B cell (primary cell): ENCODE measurements around the gene CENPP. TPM values are rescaled to one million over a fixed set of nuclear protein-coding genes. Genes with fewer than 3 reads are reported as not detected.

Source experiments
- ATAC-seq: fragments of 200-7000 bp; cut with Tn5 transposase; one replicate; pipeline ENCODE4 v1.10.0; 2021; ENCODE audit warnings: low read depth, mild to moderate bottlenecking, moderate number of reproducible peaks, moderate library complexity
- CTCF ChIA-PET: fragments of 350-600 bp; sonication (Branson Sonifier 250); formaldehyde crosslinking; loops from one replicate; lab custom pipeline; 2021; ENCODE audit warnings: antibody characterized with exemption, inconsistent platforms; lab: Charles Lee
- POLR2A ChIA-PET: fragments of 350-600 bp; sonication (Branson Sonifier 250); formaldehyde crosslinking; loops from one replicate; lab custom pipeline; 2021; ENCODE audit warnings: antibody characterized with exemption; lab: Charles Lee
- DNase-seq: peaks from one replicate; pipeline ENCODE4 v3.0.0; 2013
- H2AFZ ChIP-seq: 2 replicates; pipeline ENCODE4 v1.6.1; 2012; ENCODE audit warnings: mild to moderate bottlenecking, low read depth, low read length; ENCODE audit not compliant: insufficient read depth, poor library complexity, severe bottlenecking
- H3K27ac ChIP-seq, 2 donors: 1 replicate in 1 of 2; 2 replicates in 1 of 2; pipeline ENCODE4 v1.5.1; 2012 to 2013; ENCODE audit warnings: low read length in 2 of 2, mild to moderate bottlenecking in 2 of 2, moderate library complexity in 1 of 2
- H3K27me3 ChIP-seq, 4 experiments: fragments of 200-600 bp in 1 of 4; sonication (generic) in 1 of 4; replicated peaks in 1 of 4; 1 replicate in 2 of 4; 2 replicates in 2 of 4; pipeline versions ENCODE4 v1.6.1 to v1.7.0; 2013 to 2016; ENCODE audit warnings: low read length in 3 of 4, mild to moderate bottlenecking in 2 of 4, mixed read lengths in 1 of 4, moderate library complexity in 1 of 4; ENCODE audit not compliant: insufficient read depth in 4 of 4, control insufficient read depth in 3 of 4; ENCODE audit errors: control extremely low read depth in 1 of 4
- H3K36me3 ChIP-seq, 2 experiments: replicated peaks in 1 of 2; 1 replicate in 1 of 2; 2 replicates in 1 of 2; pipeline versions ENCODE4 v1.6.1 to v1.7.1; 2013; ENCODE audit warnings: low read length in 1 of 2; ENCODE audit not compliant: insufficient read depth in 2 of 2, control insufficient read depth in 1 of 2; ENCODE audit errors: control extremely low read depth in 1 of 2, extremely low read depth in 1 of 2
- H3K4me1 ChIP-seq, 2 donors: fragments of 200-600 bp in 1 of 2; sonication (generic) in 1 of 2; 1 replicate in 1 of 2; 2 replicates in 1 of 2; pipeline versions ENCODE4 v1.5.1 to v1.6.1; 2013 to 2017; ENCODE audit warnings: low read length in 2 of 2; ENCODE audit not compliant: control insufficient read depth in 2 of 2, insufficient read depth in 2 of 2
- H3K4me2 ChIP-seq: replicated peaks from 2 replicates; pipeline ENCODE3; 2012; ENCODE audit warnings: mild to moderate bottlenecking, low read depth, low read length; ENCODE audit not compliant: poor library complexity, severe bottlenecking
- H3K4me3 ChIP-seq, 5 experiments: fragments of 200-600 bp in 1 of 5; sonication (generic) in 1 of 5; 1 replicate in 3 of 5; 2 replicates in 2 of 5; pipeline versions ENCODE4 v1.5.1 to v1.7.0; 2011 to 2016; ENCODE audit warnings: low read length in 4 of 5, mild to moderate bottlenecking in 4 of 5, low read depth in 2 of 5, control low read depth in 1 of 5, moderate library complexity in 1 of 5; ENCODE audit not compliant: insufficient read depth in 1 of 5; ENCODE audit errors: control extremely low read depth in 1 of 5, extremely low read depth in 1 of 5
- H3K79me2 ChIP-seq: fragments of 200-600 bp; sonication (generic); one replicate; pipeline ENCODE4 v1.6.0; 2016; ENCODE audit warnings: low read length; ENCODE audit not compliant: control insufficient read depth, insufficient read depth
- H3K9ac ChIP-seq: fragments of 200-600 bp; sonication (generic); 2 replicates; pipeline ENCODE4 v1.6.1; 2017; ENCODE audit warnings: mild to moderate bottlenecking, low read length, moderate library complexity
- H3K9me3 ChIP-seq, 3 donors: one replicate each; pipeline versions ENCODE4 v1.6.1 to v1.7.1; 2013; ENCODE audit warnings: low read length in 2 of 3; ENCODE audit not compliant: control insufficient read depth in 2 of 3, insufficient read depth in 1 of 3; ENCODE audit errors: control extremely low read depth in 1 of 3
- H4K20me1 ChIP-seq: 2 replicates; pipeline ENCODE4 v1.6.0; 2012; ENCODE audit warnings: mild to moderate bottlenecking, low read length; ENCODE audit not compliant: insufficient read depth, control insufficient read depth, poor library complexity, severe bottlenecking
- H3K27ac Mint-ChIP-seq: one replicate; pipeline ENCODE4 v1.8.0; 2021; ENCODE audit warnings: mixed read lengths
- H3K27me3 Mint-ChIP-seq: one replicate; pipeline ENCODE4 v1.8.0; 2021; ENCODE audit warnings: mixed read lengths
- H3K4me1 Mint-ChIP-seq: one replicate; pipeline ENCODE4 v1.8.0; 2021; ENCODE audit warnings: mixed read lengths
- H3K4me3 Mint-ChIP-seq: one replicate; pipeline ENCODE4 v1.8.0; 2021; ENCODE audit warnings: mixed read lengths
- H3K9me3 Mint-ChIP-seq: one replicate; pipeline ENCODE4 v1.8.0; 2022; ENCODE audit warnings: mixed read lengths; ENCODE audit not compliant: insufficient read depth
- CTCF ChIP-seq: fragments of 200-600 bp; IDR thresholded peaks from one replicate; pipeline ENCODE4 v1.8.0; 2022; ENCODE audit warnings: antibody characterized with exemption, mild to moderate bottlenecking
- EZH2 ChIP-seq: IDR thresholded peaks from 2 replicates; pipeline ENCODE4 v1.6.1; 2012; ENCODE audit warnings: borderline replicate concordance, low read depth, mild to moderate bottlenecking, moderate library complexity, low read length; ENCODE audit not compliant: insufficient read depth, poor library complexity, severe bottlenecking
- WGBS: methylation state at CpG from one replicate; pipeline ENCODE4 v1.1.5; 2013; ENCODE audit warnings: missing lambda C conversion rate; ENCODE audit not compliant: insufficient coverage; 5-methylcytosine and 5-hydroxymethylcytosine counted together
- intact Hi-C: fragments of 100-400 bp; cut with micrococcal nuclease; formaldehyde crosslinking; loops from one replicate; pipeline ENCODE4 v1.10.0; 2022
- polyA plus RNA-seq: library from polyadenylated mRNA; depleted of rRNA; stranded (reverse); fragments of >200 nt; gene quantifications from 2 replicates; pipeline ENCODE4 v1.2.3, GENCODE V29; 2012
- total RNA-seq, 2 donors: library from RNA; stranded (reverse); fragments of 120-200 nt in 1 of 2; gene quantifications; 1 replicate in 1 of 2; 2 replicates in 1 of 2; pipeline versions ENCODE4 v1.2.3 to v1.2.4, GENCODE V29; 2013 to 2022

The CENPP gene
- total and polyA plus RNA-seq, 2 donors (not counting 1 experiment from before 2014, with no cell fraction given): 1.4 to 6.2 TPM

- Mint-ChIP-seq H3K27me3 (no peaks in the 10 kb centered on the region), H3K4me3 (no peak overlapping the region), H3K27ac (no peak overlapping the region), H3K4me1 (peaks cover 6% of the 10 kb centered on the region), H3K9me3 (no peaks in the 10 kb centered on the region)
- Histone ChIP-seq H3K4me2 (no peak overlapping the region), H3K36me3 (no peaks in the 10 kb centered on the region), H4K20me1 (no peaks in the 10 kb centered on the region), H3K4me1 (no peaks in the 10 kb centered on the region), H3K9me3 (no peaks in the 10 kb centered on the region), H3K79me2 (no peaks in the 10 kb centered on the region), H3K9ac (no peak overlapping the region), H2AFZ (no peak overlapping the region), H3K27ac (no peak overlapping the region), H3K4me3 (no peak overlapping the region), H3K27me3 (no peaks in the 10 kb centered on the region)
- POLR2A ChIA-PET: no interaction called here
- intact Hi-C loops: no loop called here
- CTCF ChIA-PET: no interaction called here
- no peak for ATAC-seq
- no peak for DNase-seq
- no peak for TF ChIP-seq EZH2
- no peak for TF ChIP-seq CTCF
- WGBS: over 99% methylated on average over 10 of the region's 10 CpGs
Measured at GRCh38 chr9:92514635-92515034, 188.9 kb downstream of the CENPP start.

- no peak overlapping the region for H2AFZ ChIP-seq
- Mint-ChIP-seq H3K4me3 (no peak overlapping the region), H3K4me1 (no peaks in the 10 kb centered on the region), H3K27me3 (no peaks in the 10 kb centered on the region), H3K27ac (no peak overlapping the region), H3K9me3 (no peaks in the 10 kb centered on the region)
- intact Hi-C loops: no loop called here
- H3K4me2 ChIP-seq: no peak overlapping the region
- no peak for TF ChIP-seq EZH2
- no peak for TF ChIP-seq CTCF
- H3K79me2 ChIP-seq: no peaks in the 10 kb centered on the region
- H3K36me3 ChIP-seq: no peaks in the 10 kb centered on the region
- no peaks in the 10 kb centered on the region for H3K4me1 ChIP-seq
- H3K9ac ChIP-seq: no peak overlapping the region
- CTCF ChIA-PET: no interaction called here
- no peaks in the 10 kb centered on the region for H3K9me3 ChIP-seq
- H3K27ac ChIP-seq: no peak overlapping the region
- DNase-seq (no peak), ATAC-seq (no peak)
- no peaks in the 10 kb centered on the region for H3K27me3 ChIP-seq
- POLR2A ChIA-PET: no interaction called here
- no peaks in the 10 kb centered on the region for H4K20me1 ChIP-seq
- no peak overlapping the region for H3K4me3 ChIP-seq
- WGBS: no CpG with 5 or more reads among the region's 1 CpG
Measured at GRCh38 chr9:92516521-92516920, 190.8 kb downstream of the CENPP start.
